Neutrophil (primary cell): ENCODE results near the gene CPSF2.
A peak's percentile ranks its signal among the peaks of the same experiment; 100 is the strongest.
"Not testable (repeated sequence)": the region's sequence is repeated elsewhere in the genome, so short reads cannot be mapped to it uniquely, and the experiment has no call there.

ENCODE experiments used
- H3K27ac ChIP-seq: fragments of 200-600 bp; sonication (generic); 2 replicates; pipeline ENCODE4 v1.5.1; 2016; ENCODE audit warnings: mild to moderate bottlenecking, moderate library complexity
- H3K27me3 ChIP-seq: fragments of 200-600 bp; sonication (generic); 2 replicates; pipeline ENCODE4 v1.6.0; 2016; ENCODE audit warnings: mild to moderate bottlenecking
- H3K36me3 ChIP-seq: fragments of 200-600 bp; sonication (generic); 2 replicates; pipeline ENCODE4 v1.5.1; 2017
- H3K4me1 ChIP-seq, 2 experiments: fragments of 200-600 bp in 1 of 2; sonication (generic) in 1 of 2; 1 replicate in 1 of 2; 2 replicates in 1 of 2; pipeline versions ENCODE4 v1.5.1 to v1.6.1; 2013 to 2016; ENCODE audit warnings: low read depth in 1 of 2, low read length in 1 of 2, mild to moderate bottlenecking in 1 of 2, moderate library complexity in 1 of 2; ENCODE audit not compliant: control insufficient read depth in 1 of 2, insufficient read depth in 1 of 2
- H3K4me3 ChIP-seq, 2 experiments: fragments of 200-600 bp in 1 of 2; sonication (generic) in 1 of 2; 1 replicate in 1 of 2; 2 replicates in 1 of 2; pipeline ENCODE4 v1.5.1; 2013 to 2016; ENCODE audit warnings: low read depth in 1 of 2, low read length in 1 of 2, mild to moderate bottlenecking in 1 of 2, moderate library complexity in 1 of 2
- H3K9me3 ChIP-seq: fragments of 200-600 bp; sonication (generic); 2 replicates; pipeline ENCODE4 v1.5.1; 2016
- TF ChIP-seq, protein P1 (sequence below): fragments of 200-600 bp; sonication (generic); IDR thresholded peaks from 2 replicates; pipeline ENCODE4 v1.5.1; 2016; ENCODE audit warnings: antibody characterized with exemption

CPSF2 gene

DNA sequence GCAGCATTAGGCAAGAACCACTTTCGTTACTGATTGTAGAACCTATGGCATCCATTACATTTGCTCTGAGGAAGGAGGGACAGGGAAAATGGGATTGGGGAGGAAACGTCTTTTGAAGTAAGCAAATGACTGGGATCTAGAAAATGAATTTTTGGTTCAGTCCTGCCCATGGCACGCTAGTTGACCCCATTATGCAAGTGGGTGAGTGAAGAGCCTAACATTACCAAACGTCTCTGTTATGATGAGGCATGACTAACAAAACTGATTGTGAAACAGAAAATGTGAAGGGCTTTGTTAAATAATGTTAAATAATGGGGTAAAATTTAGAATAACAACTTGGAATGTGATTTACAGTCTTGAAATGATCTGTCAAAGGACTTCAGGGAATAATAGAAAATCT lies 38.9 kb downstream of the CPSF2 start:
- peaks cover 88% of the 10 kb centered on the region for H3K36me3 ChIP-seq
- H3K4me3 ChIP-seq: no peak overlapping the region
- no peaks in the 10 kb centered on the region for H3K4me1 ChIP-seq
- H3K27me3 ChIP-seq: no peaks in the 10 kb centered on the region
- peak overlapping the region; percentile 26 for H3K27ac ChIP-seq
- no peaks in the 10 kb centered on the region for H3K9me3 ChIP-seq
- TF ChIP-seq, protein P1, sequence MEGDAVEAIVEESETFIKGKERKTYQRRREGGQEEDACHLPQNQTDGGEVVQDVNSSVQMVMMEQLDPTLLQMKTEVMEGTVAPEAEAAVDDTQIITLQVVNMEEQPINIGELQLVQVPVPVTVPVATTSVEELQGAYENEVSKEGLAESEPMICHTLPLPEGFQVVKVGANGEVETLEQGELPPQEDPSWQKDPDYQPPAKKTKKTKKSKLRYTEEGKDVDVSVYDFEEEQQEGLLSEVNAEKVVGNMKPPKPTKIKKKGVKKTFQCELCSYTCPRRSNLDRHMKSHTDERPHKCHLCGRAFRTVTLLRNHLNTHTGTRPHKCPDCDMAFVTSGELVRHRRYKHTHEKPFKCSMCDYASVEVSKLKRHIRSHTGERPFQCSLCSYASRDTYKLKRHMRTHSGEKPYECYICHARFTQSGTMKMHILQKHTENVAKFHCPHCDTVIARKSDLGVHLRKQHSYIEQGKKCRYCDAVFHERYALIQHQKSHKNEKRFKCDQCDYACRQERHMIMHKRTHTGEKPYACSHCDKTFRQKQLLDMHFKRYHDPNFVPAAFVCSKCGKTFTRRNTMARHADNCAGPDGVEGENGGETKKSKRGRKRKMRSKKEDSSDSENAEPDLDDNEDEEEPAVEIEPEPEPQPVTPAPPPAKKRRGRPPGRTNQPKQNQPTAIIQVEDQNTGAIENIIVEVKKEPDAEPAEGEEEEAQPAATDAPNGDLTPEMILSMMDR: no peak

DNA sequence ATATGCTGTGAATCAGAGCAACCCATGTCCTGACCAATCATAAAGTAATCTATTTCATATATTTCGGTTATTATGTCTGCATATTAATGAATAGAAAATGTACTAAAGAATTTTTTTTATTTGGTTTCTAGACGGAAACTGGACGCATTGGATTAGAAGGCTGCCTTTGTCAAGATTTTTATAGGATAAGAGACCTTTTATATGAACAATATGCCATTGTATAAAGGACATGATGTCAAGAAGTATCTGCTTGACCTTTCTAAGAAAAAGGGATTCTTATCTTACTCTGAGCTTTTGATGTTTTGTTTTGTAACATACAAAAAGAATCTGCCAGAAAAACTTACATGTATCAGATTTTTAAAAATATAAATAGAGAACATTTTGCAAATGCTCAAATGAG lies 39.8 kb downstream of the CPSF2 start:
- Histone ChIP-seq H3K27me3 (no peaks in the 10 kb centered on the region), H3K4me1 (no peaks in the 10 kb centered on the region), H3K9me3 (no peaks in the 10 kb centered on the region), H3K36me3 (peaks cover 80% of the 10 kb centered on the region), H3K27ac (no peak overlapping the region), H3K4me3 (no peak overlapping the region)
- TF ChIP-seq, protein P1: no peak

DNA sequence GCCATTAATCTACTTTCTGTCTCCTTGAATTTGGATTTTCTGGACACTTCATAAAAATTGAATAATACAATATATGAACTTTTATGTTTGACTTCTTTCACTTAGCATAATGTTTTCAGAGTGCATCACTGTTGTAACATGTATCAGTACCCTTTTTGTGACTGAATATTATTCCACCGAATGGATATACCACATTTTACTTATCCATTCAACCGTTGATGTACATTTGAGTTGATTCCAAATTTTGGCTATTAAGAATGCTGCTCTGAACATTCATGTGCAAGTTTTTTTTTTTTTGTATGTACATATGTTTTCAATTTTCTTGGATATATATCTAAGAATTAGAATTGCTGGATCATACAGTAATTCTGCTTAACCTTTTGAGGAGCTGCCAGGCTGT lies 43.2 kb downstream of the CPSF2 start:
- H3K27ac ChIP-seq: no peak overlapping the region
- no peak overlapping the region for H3K4me3 ChIP-seq
- TF ChIP-seq, protein P1: no peak
- H3K36me3 ChIP-seq: peaks cover 58% of the 10 kb centered on the region
- no peaks in the 10 kb centered on the region for H3K27me3 ChIP-seq
- H3K4me1 ChIP-seq: no peaks in the 10 kb centered on the region
- no peaks in the 10 kb centered on the region for H3K9me3 ChIP-seq

DNA sequence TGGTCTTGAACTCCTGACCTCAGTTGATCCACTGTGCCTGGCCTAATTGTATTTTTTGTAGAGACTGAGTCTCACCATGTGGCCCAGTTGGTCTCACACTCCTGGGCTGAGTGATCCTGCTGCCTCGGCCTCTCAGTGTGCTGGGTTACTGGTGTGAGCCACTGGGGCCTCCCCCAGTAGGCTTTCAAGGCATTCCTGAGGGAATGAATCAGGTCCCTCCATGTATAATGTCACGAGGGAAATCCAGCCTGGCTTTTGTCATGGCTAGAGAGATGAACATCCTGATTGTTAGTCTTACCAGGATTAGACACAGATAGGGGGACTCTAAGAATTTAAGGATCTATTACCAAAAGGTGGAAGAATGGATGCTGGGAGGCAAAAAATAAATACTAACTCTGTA lies 51.9 kb downstream of the CPSF2 start:
- Histone ChIP-seq H3K36me3 (peaks cover 5% of the 10 kb centered on the region), H3K27me3 (no peaks in the 10 kb centered on the region), H3K4me1 (no peaks in the 10 kb centered on the region), H3K27ac (no peak overlapping the region), H3K9me3 (no peaks in the 10 kb centered on the region), H3K4me3 (no peak overlapping the region)
- TF ChIP-seq, protein P1: no peak

DNA sequence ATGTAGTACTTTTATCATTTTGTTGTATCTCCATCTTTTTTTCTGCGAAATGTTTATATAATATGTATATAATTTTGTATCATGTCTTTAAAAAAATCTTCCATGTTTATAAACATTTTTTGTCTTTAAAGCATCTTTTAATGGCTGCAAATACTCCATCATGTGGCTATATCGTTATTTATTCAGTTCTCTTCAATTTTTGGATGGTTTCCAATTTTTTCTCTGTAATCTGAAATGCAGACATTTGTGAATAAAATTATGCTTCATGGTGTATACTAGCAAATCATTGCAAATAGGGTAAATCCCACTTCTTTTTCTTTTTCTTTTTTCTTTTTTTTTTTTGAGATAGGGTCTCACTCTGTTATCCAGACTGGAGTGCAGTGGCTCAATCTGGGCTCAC lies 54.0 kb downstream of the CPSF2 start:
- Histone ChIP-seq H3K27ac (no peak overlapping the region), H3K4me1 (no peaks in the 10 kb centered on the region), H3K36me3 (no peaks in the 10 kb centered on the region), H3K4me3 (no peak overlapping the region), H3K9me3 (no peaks in the 10 kb centered on the region), H3K27me3 (no peaks in the 10 kb centered on the region)
- TF ChIP-seq, protein P1: no peak

DNA sequence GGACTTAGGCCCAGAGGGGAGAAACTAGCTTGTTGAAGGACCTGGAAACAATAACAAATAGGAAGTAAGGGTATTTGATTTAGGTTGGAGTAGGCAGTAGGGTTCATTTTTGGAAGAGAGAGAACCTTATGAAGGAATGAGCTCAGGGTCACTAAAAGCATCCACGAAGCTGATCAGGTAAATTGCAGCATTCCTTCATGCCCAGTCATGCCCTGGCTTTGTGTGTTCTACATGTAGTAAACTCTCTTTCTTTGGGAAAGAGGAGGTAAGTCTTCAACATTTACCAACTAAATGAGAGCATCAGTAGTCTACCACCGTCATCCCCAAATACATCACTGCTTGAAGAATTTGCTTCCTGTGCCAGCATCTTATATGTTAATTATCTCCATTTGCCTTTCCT lies 54.7 kb downstream of the CPSF2 start:
- no peaks in the 10 kb centered on the region for H3K27me3 ChIP-seq
- H3K4me3 ChIP-seq: no peak overlapping the region
- H3K36me3 ChIP-seq: no peaks in the 10 kb centered on the region
- no peak overlapping the region for H3K27ac ChIP-seq
- no peaks in the 10 kb centered on the region for H3K4me1 ChIP-seq
- H3K9me3 ChIP-seq: no peaks in the 10 kb centered on the region
- TF ChIP-seq, protein P1: no peak

DNA sequence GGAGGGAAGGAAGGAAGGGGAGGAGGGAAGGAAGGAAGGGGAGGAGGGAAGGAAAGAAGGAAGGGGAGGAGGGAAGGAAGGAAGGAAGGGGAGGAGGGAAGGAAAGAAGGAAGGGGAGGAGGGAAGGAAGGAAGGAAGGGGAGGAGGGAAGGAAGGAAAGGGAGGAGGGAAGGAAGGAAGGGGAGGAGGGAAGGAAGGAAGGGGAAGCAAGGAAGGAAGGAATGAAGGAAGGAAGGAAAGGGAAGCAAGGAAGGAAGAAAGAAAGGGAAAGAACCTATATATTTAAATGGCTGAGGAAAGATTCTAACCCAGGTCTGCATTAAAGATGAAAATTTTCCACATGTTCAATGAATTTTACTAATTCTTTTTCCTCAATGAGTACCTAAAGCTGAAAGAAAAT lies 57.4 kb downstream of the CPSF2 start:
- not testable (repeated sequence) for H3K9me3 ChIP-seq, H3K4me3 ChIP-seq, H3K27me3 ChIP-seq, H3K36me3 ChIP-seq, H3K4me1 ChIP-seq
- peak overlapping the region; percentile 7 for H3K27ac ChIP-seq
